IMR-90 (cell line): ENCODE data around the gene TOR1AIP2. TPM values are rescaled to one million over a fixed set of nuclear protein-coding genes. Genes with fewer than 3 reads are reported as not detected.

Source experiments
- ATAC-seq: fragments of 200-7000 bp; cut with Tn5 transposase; 2 replicates; pipeline ENCODE4 v1.9.1; 2020; ENCODE audit warnings: low read depth, mild to moderate bottlenecking, moderate library complexity
- BruUV-seq: library from RNA; stranded (reverse); fragments of 400-500 nt; replicated peaks from 2 replicates; lab custom pipeline; 2021; lab: Mats Ljungman, UMichigan
- CTCF ChIA-PET: fragments of 300-600 bp; formaldehyde crosslinking; extraction: SDS; loops from one replicate; lab custom pipeline; 2021; ENCODE audit warnings: antibody characterized with exemption; lab: Yijun Ruan, JAX
- POLR2A ChIA-PET: fragments of 300-600 bp; sonication (Branson Sonifier 250); formaldehyde crosslinking; loops from one replicate; lab custom pipeline; 2022; ENCODE audit warnings: antibody characterized with exemption; ENCODE audit not compliant: unreplicated experiment; lab: Charles Lee
- DNase-seq: peaks from one replicate; pipeline ENCODE4 v3.0.0; 2013
- H2AFZ ChIP-seq: replicated peaks from 2 replicates; pipeline ENCODE3; 2013; ENCODE audit warnings: low read length, mild to moderate bottlenecking; ENCODE audit not compliant: poor library complexity
- H2AK5ac ChIP-seq: 2 replicates; pipeline ENCODE4 v1.6.1; 2013; ENCODE audit warnings: low read depth, low read length, inconsistent platforms
- H2AK9ac ChIP-seq: replicated peaks from 2 replicates; pipeline ENCODE3; 2013; ENCODE audit warnings: mild to moderate bottlenecking, low read depth, low read length, moderate library complexity; ENCODE audit not compliant: poor library complexity
- H2BK120ac ChIP-seq: 2 replicates; pipeline ENCODE4 v1.6.1; 2013; ENCODE audit warnings: low read depth, low read length, inconsistent platforms
- H2BK15ac ChIP-seq: 3 replicates; pipeline ENCODE4 v1.6.1; 2013; ENCODE audit warnings: low read depth, low read length, inconsistent platforms
- H2BK20ac ChIP-seq: 2 replicates; pipeline ENCODE4 v1.6.1; 2013; ENCODE audit warnings: low read depth, mild to moderate bottlenecking, inconsistent platforms, low read length, moderate library complexity
- H2BK5ac ChIP-seq: 2 replicates; pipeline ENCODE4 v1.6.1; 2013; ENCODE audit warnings: mild to moderate bottlenecking, low read depth, low read length, inconsistent platforms; ENCODE audit not compliant: poor library complexity, severe bottlenecking
- H3K14ac ChIP-seq: replicated peaks from 2 replicates; pipeline ENCODE4 v1.6.1; 2013; ENCODE audit warnings: low read depth, low read length, inconsistent platforms
- H3K18ac ChIP-seq: 2 replicates; pipeline ENCODE4 v1.6.1; 2013; ENCODE audit warnings: low read depth, low read length, control low read depth
- H3K23ac ChIP-seq: 2 replicates; pipeline ENCODE4 v1.6.1; 2013; ENCODE audit warnings: low read depth, low read length, inconsistent platforms
- H3K27ac ChIP-seq: 2 replicates; pipeline ENCODE4 v1.5.1; 2013; ENCODE audit warnings: mild to moderate bottlenecking, control low read depth, low read length; ENCODE audit not compliant: insufficient read depth
- H3K27me3 ChIP-seq: 2 replicates; pipeline ENCODE4 v1.6.1; 2013; ENCODE audit warnings: low read length; ENCODE audit not compliant: control insufficient read depth, insufficient read depth
- H3K36me3 ChIP-seq: 2 replicates; pipeline ENCODE4 v1.6.1; 2013; ENCODE audit warnings: low read length, mixed read lengths; ENCODE audit not compliant: control insufficient read depth, insufficient read depth
- H3K4ac ChIP-seq: 2 replicates; pipeline ENCODE4 v1.6.1; 2013; ENCODE audit warnings: low read depth, low read length, inconsistent platforms
- H3K4me1 ChIP-seq: 2 replicates; pipeline ENCODE4 v1.6.1; 2013; ENCODE audit warnings: low read length, mixed read lengths; ENCODE audit not compliant: control insufficient read depth, insufficient read depth
- H3K4me2 ChIP-seq: 2 replicates; pipeline ENCODE4 v1.6.1; 2013; ENCODE audit warnings: low read depth, mild to moderate bottlenecking, control low read depth, low read length, moderate library complexity
- H3K4me3 ChIP-seq: 2 replicates; pipeline ENCODE4 v1.5.1; 2013; ENCODE audit warnings: low read depth, mild to moderate bottlenecking, control low read depth, low read length, moderate library complexity; ENCODE audit not compliant: insufficient read depth
- H3K56ac ChIP-seq: 2 replicates; pipeline ENCODE4 v1.6.1; 2013; ENCODE audit warnings: low read length, inconsistent platforms; ENCODE audit not compliant: insufficient read depth; ENCODE audit errors: extremely low read depth
- H3K79me1 ChIP-seq, 2 experiments: 2 replicates each; pipeline ENCODE4 v1.6.1; 2013; ENCODE audit warnings: low read length in 2 of 2, inconsistent platforms in 1 of 2, low read depth in 1 of 2
- H3K9ac ChIP-seq: 2 replicates; pipeline ENCODE4 v1.6.1; 2013; ENCODE audit warnings: low read depth, low read length, control low read depth
- H3K9me1 ChIP-seq: 2 replicates; pipeline ENCODE4 v1.6.1; 2013; ENCODE audit warnings: low read length, inconsistent platforms; ENCODE audit not compliant: insufficient read depth
- H3K9me3 ChIP-seq: 2 replicates; pipeline ENCODE4 v1.6.1; 2013; ENCODE audit warnings: low read length; ENCODE audit not compliant: control insufficient read depth, insufficient read depth
- H4K20me1 ChIP-seq: 2 replicates; pipeline ENCODE4 v1.6.1; 2013; ENCODE audit warnings: low read length, inconsistent platforms; ENCODE audit not compliant: insufficient read depth
- H4K5ac ChIP-seq: 2 replicates; pipeline ENCODE4 v1.6.1; 2013; ENCODE audit warnings: mild to moderate bottlenecking, low read depth, low read length, control low read depth
- H4K8ac ChIP-seq, 2 experiments: 2 replicates each; pipeline ENCODE4 v1.6.1; 2013; ENCODE audit warnings: low read depth in 2 of 2, low read length in 2 of 2, control low read depth in 1 of 2, inconsistent platforms in 1 of 2
- H4K91ac ChIP-seq: 2 replicates; pipeline ENCODE4 v1.6.1; 2013; ENCODE audit warnings: low read depth, low read length, inconsistent platforms; ENCODE audit not compliant: insufficient read depth
- CEBPB ChIP-seq: IDR thresholded peaks from 2 replicates; pipeline ENCODE4 v1.6.1; 2012; ENCODE audit warnings: low read depth, low read length, improper control_type of control experiment
- FOS ChIP-seq: fragments of 150-350 bp; IDR thresholded peaks from 2 replicates; pipeline ENCODE4 v1.6.1; 2016; ENCODE audit warnings: low read depth, low read length
- MAZ ChIP-seq: IDR thresholded peaks from 2 replicates; pipeline ENCODE4 v1.6.1; 2012; ENCODE audit warnings: low read depth, mild to moderate bottlenecking, low read length, improper control_type of control experiment, moderate library complexity, borderline replicate concordance
- MXI1 ChIP-seq: IDR thresholded peaks from 2 replicates; pipeline ENCODE4 v1.6.1; 2012; ENCODE audit warnings: low read depth, mild to moderate bottlenecking, low read length, moderate library complexity, borderline replicate concordance
- NFE2L2 ChIP-seq: fragments of 150-350 bp; IDR thresholded peaks from 2 replicates; pipeline ENCODE4 v1.6.1; 2016; ENCODE audit warnings: low read depth, mild to moderate bottlenecking, low read length
- RAD21 ChIP-seq: IDR thresholded peaks from 2 replicates; pipeline ENCODE4 v1.6.1; 2012; ENCODE audit warnings: low read length, improper control_type of control experiment
- SMC3 ChIP-seq: fragments of 150-350 bp; IDR thresholded peaks from 2 replicates; pipeline ENCODE4 v1.6.1; 2016; ENCODE audit warnings: low read depth, mild to moderate bottlenecking, antibody characterized with exemption, low read length, moderate library complexity
- WGBS, 2 experiments: methylation state at CpG; one replicate each; pipeline versions ENCODE4 v1.1.5 to v1.1.7; 2013; ENCODE audit warnings: missing lambda C conversion rate in 2 of 2; ENCODE audit not compliant: insufficient read length in 1 of 2; ENCODE audit errors: extremely low coverage in 2 of 2; 5-methylcytosine and 5-hydroxymethylcytosine counted together
- dilution Hi-C: fragments of 300-500 bp; cut with HindIII; formaldehyde crosslinking; loops from one replicate; pipeline ENCODE4 v1.14.3; 2018; ENCODE audit warnings: low sequenced_read_pairs; ENCODE audit not compliant: unreplicated experiment
- in situ Hi-C: fragments of 300-500 bp; cut with MboI; formaldehyde crosslinking; loops from 3 replicates; pipeline ENCODE4 v1.14.3; 2019; ENCODE audit warnings: low sequenced_read_pairs, inconsistent platforms, mixed read lengths
- intact Hi-C: fragments of 100-400 bp; cut with micrococcal nuclease; formaldehyde crosslinking; loops from 2 replicates; pipeline ENCODE4 v1.10.0; 2022
- polyA plus RNA-seq, 3 experiments: library from polyadenylated mRNA; depleted of rRNA; stranded (reverse); fragments of >200 nt; gene quantifications; 2 replicates each; pipeline ENCODE4 v1.2.3, GENCODE V29; 2012; ENCODE audit warnings: low replicate concordance in 1 of 3
- total RNA-seq: library from RNA; depleted of rRNA; stranded (reverse); fragments of >200 nt; gene quantifications from 2 replicates; pipeline ENCODE4 v1.2.3, GENCODE V29; 2012; rRNA removed

Gene TOR1AIP2
- total and polyA plus RNA-seq, 2 of the 4 experiments (the other 2 are of a cell fraction) = 20.7 to 85.0 TPM

GRCh38 chr1:179793281-179793680 lies 84.3 kb downstream of the TOR1AIP2 start:
- no peaks in the 10 kb centered on the region for H4K20me1 ChIP-seq
- H2BK20ac ChIP-seq = no peak overlapping the region
- no peak overlapping the region for H2BK15ac ChIP-seq
- H3K4me3 ChIP-seq = no peak overlapping the region
- H3K9ac ChIP-seq = no peak overlapping the region
- ChIA-PET POLR2A (no interaction called here), CTCF (interaction anchor here (1.2 kb wide), 1 partner anchor 87 kb away, joined by 4 read pairs; no protein-coding TSS in a partner anchor)
- no peak overlapping the region for H2BK120ac ChIP-seq
- no peak overlapping the region for H3K23ac ChIP-seq
- no peak overlapping the region for H3K14ac ChIP-seq
- TF ChIP-seq CEBPB = no peak
- TF ChIP-seq NFE2L2 = no peak
- TF ChIP-seq FOS = no peak
- TF ChIP-seq RAD21 = no peak
- TF ChIP-seq MXI1 = no peak
- TF ChIP-seq MAZ = no peak
- TF ChIP-seq SMC3 = no peak
- H4K5ac ChIP-seq = no peak overlapping the region
- BruUV-seq = no TSS peak
- ATAC-seq = no peak
- DNase-seq = no peak
- dilution Hi-C loops = no loop called here
- intact Hi-C loops = no loop called here
- no peak overlapping the region for H3K4ac ChIP-seq
- no peak overlapping the region for H2AFZ ChIP-seq
- no peak overlapping the region for H3K27ac ChIP-seq
- no peaks in the 10 kb centered on the region for H3K36me3 ChIP-seq
- H3K4me1 ChIP-seq = no peaks in the 10 kb centered on the region
- in situ Hi-C loops = no loop called here
- H3K4me2 ChIP-seq = no peak overlapping the region
- no peak overlapping the region for H2BK5ac ChIP-seq
- H3K79me1 ChIP-seq = no peaks in the 10 kb centered on the region
- H3K9me1 ChIP-seq = no peaks in the 10 kb centered on the region
- H2AK9ac ChIP-seq = no peak overlapping the region
- no peak overlapping the region for H4K8ac ChIP-seq
- no peak overlapping the region for H2AK5ac ChIP-seq
- H3K18ac ChIP-seq = no peak overlapping the region
- no CpG with 5 or more reads among the region's 4 CpGs for WGBS, 2 experiments
- H3K27me3 ChIP-seq = peaks cover 47% of the 10 kb centered on the region
- no peaks in the 10 kb centered on the region for H3K9me3 ChIP-seq
- H4K91ac ChIP-seq = no peak overlapping the region
- no peak overlapping the region for H3K56ac ChIP-seq

Other genes with a start within 250 kb of the TOR1AIP2 start
- not detected in 2 replicates for gene FAM163A, start 134.5 kb downstream of the TOR1AIP2 start, total RNA-seq
- gene FAM163A, start 134.5 kb downstream of the TOR1AIP2 start, polyA plus RNA-seq (2012; rRNA removed) = not detected in 2 replicates
- gene TOR1AIP1, start 4.5 kb upstream of the TOR1AIP2 start, total RNA-seq = 36.7 and 64.5 TPM in 2 replicates
- 17.8 and 20.7 TPM in 2 replicates for gene TOR1AIP1, start 4.5 kb upstream of the TOR1AIP2 start, polyA plus RNA-seq (2012; rRNA removed)
- gene CEP350, start 77.0 kb upstream of the TOR1AIP2 start, total RNA-seq = 36.4 and 55.8 TPM in 2 replicates
- 4.5 and 5.0 TPM in 2 replicates for gene CEP350, start 77.0 kb upstream of the TOR1AIP2 start, polyA plus RNA-seq (2012; rRNA removed)